GM12874 (cell line): ENCODE data around the gene APLP2.

Experiments used
- CTCF ChIP-seq: IDR thresholded peaks from 2 replicates; pipeline ENCODE4 v1.5.1; 2011; ENCODE audit warnings: low read depth, mild to moderate bottlenecking, control low read depth, low read length, moderate library complexity; ENCODE audit not compliant: insufficient read depth

Gene APLP2

GRCh38 chr11:130168105-130168504 lies 98.4 kb downstream of the APLP2 start:
- TF ChIP-seq CTCF = no peak

GRCh38 chr11:130170345-130170744 lies 100.7 kb downstream of the APLP2 start:
- TF ChIP-seq CTCF = no peak

GRCh38 chr11:130171534-130171933 lies 101.8 kb downstream of the APLP2 start:
- no peak for TF ChIP-seq CTCF

GRCh38 chr11:130174642-130175041 lies 104.9 kb downstream of the APLP2 start:
- TF ChIP-seq CTCF = no peak

- no peak for TF ChIP-seq CTCF
These were observed 106.2 kb downstream of the APLP2 start for GRCh38 chr11:130175898-130176297.

GRCh38 chr11:130177782-130178181 lies 108.1 kb downstream of the APLP2 start:
- TF ChIP-seq CTCF = no peak

- no peak for TF ChIP-seq CTCF
These were observed 109.0 kb downstream of the APLP2 start for GRCh38 chr11:130178441-130179339.
